Measurements from ENCODE around the gene DNAH11. TPM values are rescaled to one million over a fixed set of nuclear protein-coding genes. Genes with fewer than 3 reads are reported as not detected.
"Not testable (repeated sequence)": the region's sequence is repeated elsewhere in the genome, so short reads cannot be mapped to it uniquely, and the experiment has no call there.

DNAH11 gene
- total RNA-seq, 1 donor from 2014 or later: 0.89 TPM

GRCh38 chr7:21773326-21773725 is 230.5 kb downstream of the DNAH11 start:
- no peak for DNase-seq

- no peak for DNase-seq
Measured at GRCh38 chr7:21777921-21778320, 235.1 kb downstream of the DNAH11 start.

- no peak for DNase-seq
Measured at GRCh38 chr7:21778953-21779352, 236.1 kb downstream of the DNAH11 start.

- no peak for DNase-seq
Measured at GRCh38 chr7:21782996-21783395, 240.2 kb downstream of the DNAH11 start.

- no peak for DNase-seq
Measured at GRCh38 chr7:21784989-21785388, 242.2 kb downstream of the DNAH11 start.

GRCh38 chr7:21805791-21806190 is 263.0 kb downstream of the DNAH11 start:
- no peak for DNase-seq

GRCh38 chr7:21806388-21806787 is 263.5 kb downstream of the DNAH11 start:
- no peak for DNase-seq

- DNase-seq: no peak
Measured at GRCh38 chr7:21819048-21819447, 276.2 kb downstream of the DNAH11 start.

- DNase-seq: no peak
Measured at GRCh38 chr7:21828841-21829240, 286.0 kb downstream of the DNAH11 start.

GRCh38 chr7:21829731-21830130 is 286.9 kb downstream of the DNAH11 start:
- no peak for DNase-seq

- no peak for DNase-seq
Measured at GRCh38 chr7:21844742-21845141, 301.9 kb downstream of the DNAH11 start.

- DNase-seq: no peak
Measured at GRCh38 chr7:21850531-21851285, 307.9 kb downstream of the DNAH11 start.

GRCh38 chr7:21851559-21851967 is 308.7 kb downstream of the DNAH11 start:
- no peak for DNase-seq

- DNase-seq: not testable (repeated sequence)
Measured at GRCh38 chr7:21865631-21866204, 322.9 kb downstream of the DNAH11 start.

GRCh38 chr7:21866731-21867130 is 323.9 kb downstream of the DNAH11 start:
- no peak for DNase-seq

GRCh38 chr7:21867226-21867625 is 324.4 kb downstream of the DNAH11 start:
- DNase-seq: no peak

- no peak for DNase-seq
Measured at GRCh38 chr7:21867816-21868575, 325.2 kb downstream of the DNAH11 start.

GRCh38 chr7:21868576-21868850 is 325.7 kb downstream of the DNAH11 start:
- no peak for DNase-seq

GRCh38 chr7:21869785-21870402 is 327.1 kb downstream of the DNAH11 start:
- no peak for DNase-seq

GRCh38 chr7:21883069-21883468 is 340.2 kb downstream of the DNAH11 start:
- DNase-seq: no peak

- DNase-seq: not testable (repeated sequence)
Measured at GRCh38 chr7:21883501-21883900, 340.7 kb downstream of the DNAH11 start.

- DNase-seq: no peak
Measured at GRCh38 chr7:21884496-21884895, 341.7 kb downstream of the DNAH11 start.

GRCh38 chr7:21886396-21886795 is 343.6 kb downstream of the DNAH11 start:
- no peak for DNase-seq
